DND-41 (cell line): ENCODE results near the gene MBOAT1.

Experiments used
- CTCF ChIP-seq: IDR thresholded peaks from 2 replicates; pipeline ENCODE4 v1.5.1; 2012; ENCODE audit warnings: borderline replicate concordance, low read length, moderate library complexity, mild to moderate bottlenecking; ENCODE audit not compliant: poor library complexity, severe bottlenecking; ENCODE audit errors: extremely low read depth
- EZH2 ChIP-seq: IDR thresholded peaks from 3 replicates; pipeline ENCODE4 v1.6.1; 2012; ENCODE audit warnings: borderline replicate concordance, low read depth, mild to moderate bottlenecking, moderate library complexity, low read length, inconsistent platforms; ENCODE audit not compliant: severe bottlenecking

GRCh38 chr6:20086992-20087391, 125.3 kb downstream of the MBOAT1 start:
- TF ChIP-seq CTCF (no peak), EZH2 (no peak)
